GM21737 (cell line): ENCODE measurements around the gene SYNPO.

Experiments
- ATAC-seq: cut with Tn5 transposase; IDR thresholded peaks from one replicate; pipeline ENCODE4 v1.9.1; 2021; ENCODE audit warnings: mild to moderate bottlenecking, moderate library complexity; ENCODE audit not compliant: unreplicated experiment

SYNPO gene, protein sequence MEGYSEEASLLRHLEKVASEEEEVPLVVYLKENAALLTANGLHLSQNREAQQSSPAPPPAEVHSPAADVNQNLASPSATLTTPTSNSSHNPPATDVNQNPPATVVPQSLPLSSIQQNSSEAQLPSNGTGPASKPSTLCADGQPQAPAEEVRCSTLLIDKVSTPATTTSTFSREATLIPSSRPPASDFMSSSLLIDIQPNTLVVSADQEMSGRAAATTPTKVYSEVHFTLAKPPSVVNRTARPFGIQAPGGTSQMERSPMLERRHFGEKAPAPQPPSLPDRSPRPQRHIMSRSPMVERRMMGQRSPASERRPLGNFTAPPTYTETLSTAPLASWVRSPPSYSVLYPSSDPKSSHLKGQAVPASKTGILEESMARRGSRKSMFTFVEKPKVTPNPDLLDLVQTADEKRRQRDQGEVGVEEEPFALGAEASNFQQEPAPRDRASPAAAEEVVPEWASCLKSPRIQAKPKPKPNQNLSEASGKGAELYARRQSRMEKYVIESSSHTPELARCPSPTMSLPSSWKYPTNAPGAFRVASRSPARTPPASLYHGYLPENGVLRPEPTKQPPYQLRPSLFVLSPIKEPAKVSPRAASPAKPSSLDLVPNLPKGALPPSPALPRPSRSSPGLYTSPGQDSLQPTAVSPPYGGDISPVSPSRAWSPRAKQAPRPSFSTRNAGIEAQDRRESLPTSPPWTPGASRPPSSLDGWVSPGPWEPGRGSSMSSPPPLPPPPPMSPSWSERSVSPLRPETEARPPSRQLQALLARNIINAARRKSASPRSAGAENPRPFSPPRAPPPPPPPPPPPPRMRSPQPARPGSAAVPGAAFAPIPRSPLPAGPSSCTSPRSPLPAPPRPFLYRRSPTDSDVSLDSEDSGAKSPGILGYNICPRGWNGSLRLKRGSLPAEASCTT

DNA sequence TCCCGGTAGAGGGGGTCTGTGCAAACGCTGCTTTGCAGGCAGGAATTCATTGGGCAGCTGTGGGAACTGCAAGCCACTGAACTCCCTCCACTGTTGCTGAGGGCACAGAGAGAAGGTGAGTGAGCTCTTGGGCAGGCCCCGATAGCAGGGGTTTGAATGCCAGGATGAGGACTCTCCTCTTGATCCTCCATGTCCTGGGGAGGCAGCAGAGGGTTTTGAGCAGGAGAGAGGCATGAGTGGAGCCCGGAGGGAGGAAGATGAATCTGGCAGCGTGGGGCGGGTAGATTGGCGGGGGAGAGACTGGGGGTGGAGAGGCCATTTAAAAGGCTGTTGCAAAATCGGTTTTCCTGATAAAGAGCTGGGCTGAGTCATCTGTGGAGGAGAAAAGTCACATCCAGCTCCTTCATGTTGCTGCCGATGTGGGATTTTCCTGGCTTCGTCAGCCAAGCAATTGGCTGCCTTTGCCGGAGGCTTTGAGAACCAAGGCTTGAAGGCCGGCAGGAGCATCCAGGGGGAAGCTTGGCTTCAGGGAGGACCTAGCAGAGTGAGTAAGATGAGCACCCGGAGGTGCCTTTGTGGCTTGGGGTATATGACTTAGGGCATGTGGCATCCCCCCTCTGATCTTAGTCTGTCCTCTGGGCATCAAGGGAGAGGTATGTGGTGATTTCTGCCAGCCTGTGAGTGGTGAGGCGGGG is at the start of gene SYNPO:
Gene SYNPO, plus strand, starts transcription at position 350 of the 695 bp plus-strand sequence. CDS start 7,616 bp downstream, outside the sequence.
- no peak for ATAC-seq

DNA sequence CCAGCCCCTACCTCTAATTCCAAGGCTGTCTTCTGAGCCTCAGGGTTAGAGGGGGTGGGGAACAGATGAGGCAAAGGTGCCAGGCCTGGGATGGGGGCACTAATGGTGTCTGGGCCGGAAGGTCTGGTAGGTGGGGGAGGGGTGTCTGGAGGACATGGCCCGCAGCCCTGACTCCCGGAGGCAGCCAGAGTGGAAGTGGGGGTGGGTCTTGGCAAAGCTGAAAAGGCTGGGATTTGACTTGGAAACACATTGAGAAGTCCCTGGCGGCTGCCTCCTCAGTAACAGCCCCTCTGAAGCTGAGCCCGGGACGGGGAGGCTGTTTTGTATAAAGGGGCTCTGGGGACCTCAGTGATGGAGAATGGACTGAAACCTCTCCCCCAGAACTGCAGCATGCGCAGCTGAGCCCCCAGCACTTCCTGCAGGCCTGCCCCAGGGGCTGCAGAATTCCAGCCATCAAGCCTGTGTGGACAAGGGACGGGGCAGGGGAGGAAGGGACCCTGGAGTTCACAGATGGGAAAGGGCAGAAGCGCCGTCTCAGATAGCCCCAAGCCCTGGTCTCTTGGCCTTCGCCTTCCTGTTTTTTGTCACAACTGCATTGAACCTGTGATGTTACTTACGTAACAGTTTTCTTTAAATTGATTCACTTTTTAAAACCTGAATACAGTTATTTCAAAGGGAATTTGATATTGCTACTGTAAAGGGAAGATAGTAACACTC is 49.3 kb upstream of the SYNPO start:
- no peak for ATAC-seq

DNA sequence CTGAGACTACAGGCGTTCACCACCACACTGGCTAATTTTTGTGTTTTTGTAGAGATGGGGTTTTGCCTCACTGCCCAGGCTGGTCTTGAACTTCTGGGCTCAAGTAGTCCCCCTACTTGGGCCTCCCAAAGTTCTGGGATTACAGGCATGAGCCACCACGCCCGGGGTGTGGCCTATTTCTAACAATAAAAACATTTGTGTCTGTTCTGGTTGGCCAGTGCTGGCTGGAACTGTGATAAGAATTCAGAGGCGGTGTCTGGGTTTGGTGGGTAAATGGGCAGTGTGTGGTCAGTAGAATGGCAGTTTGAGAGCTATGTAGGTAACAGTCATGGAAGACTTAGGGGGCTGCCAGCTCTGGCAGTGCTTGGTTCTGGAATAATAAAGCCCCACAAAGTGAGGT is 46.9 kb upstream of the SYNPO start:
- ATAC-seq: no peak

DNA sequence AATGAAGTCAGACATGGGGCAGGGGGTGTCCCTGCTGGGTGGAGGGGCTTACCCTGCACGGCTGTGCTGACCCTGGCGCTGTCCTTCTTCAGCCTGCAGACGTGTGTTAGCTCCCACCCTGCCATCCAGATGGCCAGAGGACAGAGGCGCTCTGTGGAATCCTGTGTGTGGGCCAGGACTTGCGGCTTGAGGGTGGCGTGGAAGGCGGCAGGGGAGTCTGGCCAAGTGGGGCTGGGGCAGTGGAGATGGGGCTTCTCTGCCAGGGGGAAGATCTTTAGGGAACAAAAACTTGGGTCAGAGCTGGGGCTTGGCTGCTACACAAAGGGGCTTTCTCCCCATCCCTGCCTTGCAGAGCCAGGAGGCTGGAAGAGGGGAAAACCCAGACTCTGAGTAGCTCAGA is 46.5 kb upstream of the SYNPO start:
- no peak for ATAC-seq

DNA sequence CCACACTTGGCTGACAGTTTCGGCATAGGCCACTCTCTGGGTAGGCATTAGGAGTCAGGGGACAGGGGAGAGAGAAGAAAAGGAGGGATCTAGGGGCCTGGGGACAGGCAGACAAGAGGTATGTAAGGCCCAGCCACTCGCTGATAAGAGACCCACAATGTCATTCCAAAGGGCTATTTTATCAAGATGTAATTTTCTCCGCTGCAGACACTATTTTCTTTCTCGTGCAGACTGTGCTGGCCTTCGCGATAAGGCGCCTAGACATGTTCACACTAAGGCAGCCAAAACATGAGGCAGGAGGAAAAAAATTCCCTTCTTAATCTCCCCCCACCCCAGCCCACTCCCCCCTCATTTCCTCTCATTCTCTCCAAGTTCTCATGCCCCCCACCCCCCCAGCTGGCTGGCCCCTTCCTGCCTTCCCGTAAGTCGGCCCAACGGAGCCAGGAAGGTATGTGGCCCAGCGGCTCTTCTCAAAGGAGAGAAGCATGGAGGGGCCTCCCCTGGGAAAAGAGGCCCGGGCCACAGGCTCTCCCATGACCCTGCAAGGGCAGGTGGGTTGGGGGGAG is 44.9 kb upstream of the SYNPO start:
- no peak for ATAC-seq

DNA sequence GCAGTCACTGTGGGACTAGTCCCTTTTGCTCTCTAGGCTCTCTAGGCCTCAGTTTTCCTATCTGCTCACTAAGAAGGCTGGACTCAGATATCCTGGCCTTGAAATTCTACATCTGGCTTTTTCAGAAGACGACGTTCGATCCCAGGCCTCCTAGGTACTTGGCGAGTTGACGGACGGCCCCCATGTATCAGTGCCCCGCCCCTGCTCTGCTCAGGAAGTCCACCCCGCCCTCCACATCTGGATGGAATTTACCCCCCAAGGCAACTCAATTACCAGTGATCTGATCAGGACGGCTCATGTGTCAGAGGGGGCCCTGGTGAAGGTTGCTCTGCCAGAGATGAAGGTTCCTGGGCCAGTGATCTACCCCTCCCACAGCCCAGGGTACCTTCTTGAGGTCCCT is 44.1 kb upstream of the SYNPO start:
- no peak for ATAC-seq

DNA sequence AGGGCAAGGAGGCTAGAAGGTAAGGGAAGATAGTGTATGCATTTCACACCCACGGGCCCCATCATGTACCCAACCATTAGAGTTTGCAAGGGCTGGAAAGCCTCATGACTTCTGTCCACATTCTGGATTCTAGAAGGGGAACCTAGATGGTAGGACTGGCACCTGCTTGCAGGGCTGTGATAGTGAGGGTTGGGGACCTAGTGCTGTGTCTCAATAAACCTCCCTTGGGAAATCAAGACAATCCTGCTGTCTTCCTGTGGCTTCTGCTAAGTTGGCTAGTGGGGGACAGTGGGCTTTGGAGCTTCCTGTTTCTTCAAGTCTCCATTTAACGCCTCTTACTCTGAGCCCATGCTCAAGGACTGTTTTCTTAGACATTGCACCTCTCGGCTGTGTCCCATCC is 43.6 kb upstream of the SYNPO start:
- no peak for ATAC-seq

DNA sequence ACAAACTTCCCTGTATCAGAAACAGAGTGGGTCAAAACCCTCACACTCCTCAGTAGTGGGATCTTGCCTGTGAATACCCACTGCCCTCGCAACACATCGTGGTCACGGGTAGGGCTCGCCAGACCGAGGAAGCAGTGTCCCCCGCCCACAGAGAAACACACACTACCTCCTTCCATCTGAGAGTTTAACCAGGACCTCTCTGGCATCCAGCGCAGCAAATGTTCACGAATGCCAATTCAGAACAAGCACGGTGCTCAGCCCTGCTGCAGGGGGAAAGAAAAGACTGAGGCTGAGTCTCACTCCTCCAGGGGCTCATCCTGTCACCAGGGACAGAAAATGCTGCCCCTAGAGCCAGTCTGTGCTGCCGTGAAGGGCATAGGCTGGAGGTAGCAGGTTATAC is 42.5 kb upstream of the SYNPO start:
- no peak for ATAC-seq

DNA sequence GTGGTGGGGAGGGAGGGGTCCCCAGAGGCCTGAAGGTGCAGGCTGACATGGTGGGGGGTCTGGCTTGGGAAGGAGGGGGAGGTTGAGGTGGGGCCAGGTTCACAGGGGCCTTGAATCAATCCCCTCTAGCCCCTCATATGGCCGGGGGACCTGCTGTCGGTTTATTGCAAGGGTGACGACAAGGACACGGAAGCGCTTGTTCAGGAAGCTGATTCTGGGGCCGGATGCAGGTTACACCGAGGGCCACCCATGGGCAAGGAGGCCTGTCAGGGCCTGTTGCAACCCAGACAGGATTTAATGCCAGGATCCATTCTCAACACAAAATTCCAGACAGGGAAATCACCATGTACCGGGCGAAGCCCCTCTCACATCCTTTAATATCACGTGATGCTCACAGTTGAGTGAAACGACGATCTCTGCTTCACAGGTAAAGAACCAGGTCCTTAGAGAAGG is 41.6 kb upstream of the SYNPO start:
- no peak for ATAC-seq

DNA sequence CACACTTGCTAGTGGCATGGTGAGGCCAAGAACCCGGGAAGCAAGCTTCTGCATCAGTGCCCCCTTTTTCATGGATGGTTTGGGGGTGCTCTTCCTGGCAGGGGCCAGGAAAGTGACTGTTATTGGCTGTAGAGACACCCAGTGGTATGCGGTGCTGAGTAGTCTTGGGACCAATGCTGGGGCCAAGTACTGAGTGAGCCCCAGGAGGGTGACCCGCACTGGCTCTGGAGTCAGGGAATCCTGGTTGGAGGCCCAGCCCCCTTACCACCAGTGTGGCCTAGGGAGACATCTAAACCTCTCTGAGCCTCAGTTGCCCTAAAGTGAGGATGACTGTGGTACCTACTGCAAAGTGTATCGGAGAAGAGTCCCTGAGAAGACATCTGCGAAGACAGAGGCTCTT is 41.2 kb upstream of the SYNPO start:
- ATAC-seq: no peak

DNA sequence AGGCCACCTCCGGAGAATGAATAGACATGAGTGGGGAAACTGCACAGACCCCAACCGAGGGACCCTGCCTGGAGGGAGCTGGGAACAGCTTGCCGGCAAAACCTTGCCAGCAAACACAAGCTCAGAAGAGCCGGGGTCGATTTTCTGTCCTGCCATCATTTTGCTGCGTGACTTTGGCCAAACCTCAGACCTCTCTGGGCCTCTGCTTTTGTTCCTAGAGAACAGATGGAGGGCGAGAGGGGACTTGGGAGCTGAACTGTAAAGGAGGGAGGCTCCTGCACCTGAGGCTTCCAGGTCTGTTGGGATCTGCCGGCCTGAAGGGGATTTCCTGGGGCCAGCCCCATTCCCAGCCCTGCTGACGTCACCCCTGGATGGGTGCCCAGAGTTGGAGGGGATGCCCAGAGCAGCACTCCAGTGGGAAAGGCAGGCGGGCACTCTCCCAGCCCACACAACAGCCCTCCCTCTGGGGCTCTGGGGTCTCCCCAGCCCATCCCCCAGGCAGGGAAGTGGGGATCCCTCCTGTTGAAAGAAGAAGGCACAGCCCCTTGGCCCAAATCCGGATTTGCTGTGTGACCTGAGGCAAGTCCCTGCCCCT is 40.4 kb upstream of the SYNPO start:
- ATAC-seq: no peak

DNA sequence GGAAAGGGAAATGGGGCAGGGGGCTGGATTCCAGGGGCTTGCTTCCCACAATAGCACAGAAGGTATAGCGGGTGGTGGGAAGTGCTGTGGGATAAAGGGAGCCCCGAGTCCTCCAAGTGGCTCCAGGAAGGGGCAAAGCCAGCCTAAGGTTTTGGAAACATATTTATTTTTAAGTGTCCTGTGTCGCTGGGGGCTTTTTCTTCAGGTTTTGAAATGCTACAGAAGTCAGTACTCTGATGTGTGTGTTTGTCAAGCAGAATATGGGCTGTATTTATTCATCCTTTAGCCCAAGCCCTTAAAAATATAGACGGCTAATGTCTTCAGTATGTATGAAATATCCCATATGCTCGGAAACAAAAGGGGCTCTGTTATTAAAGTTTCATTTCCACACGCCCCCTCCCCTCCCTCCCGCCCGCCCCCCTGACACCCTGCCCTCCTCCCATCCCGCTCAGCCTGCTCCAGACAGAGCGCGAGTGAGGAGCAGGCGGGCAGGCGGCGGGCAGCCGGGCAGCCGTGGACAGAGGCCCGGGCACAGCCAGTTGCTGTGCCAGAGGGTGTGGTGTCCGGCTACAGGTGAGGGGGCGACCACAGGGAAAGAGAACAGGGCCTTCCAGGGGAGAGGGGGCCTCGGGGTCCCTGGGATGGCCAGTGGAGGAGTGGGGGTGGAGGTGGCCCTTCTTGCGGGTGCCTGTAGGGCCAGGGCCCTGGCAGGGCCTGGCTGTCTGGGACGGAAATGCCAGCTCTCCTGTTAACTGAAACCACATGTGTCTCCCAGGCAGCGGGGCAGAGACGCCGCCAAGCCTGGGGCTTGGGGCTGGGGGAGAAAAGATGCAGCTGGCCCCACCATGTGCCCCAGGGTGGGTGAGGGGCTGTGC is 39.6 kb upstream of the SYNPO start:
- ATAC-seq: no peak

DNA sequence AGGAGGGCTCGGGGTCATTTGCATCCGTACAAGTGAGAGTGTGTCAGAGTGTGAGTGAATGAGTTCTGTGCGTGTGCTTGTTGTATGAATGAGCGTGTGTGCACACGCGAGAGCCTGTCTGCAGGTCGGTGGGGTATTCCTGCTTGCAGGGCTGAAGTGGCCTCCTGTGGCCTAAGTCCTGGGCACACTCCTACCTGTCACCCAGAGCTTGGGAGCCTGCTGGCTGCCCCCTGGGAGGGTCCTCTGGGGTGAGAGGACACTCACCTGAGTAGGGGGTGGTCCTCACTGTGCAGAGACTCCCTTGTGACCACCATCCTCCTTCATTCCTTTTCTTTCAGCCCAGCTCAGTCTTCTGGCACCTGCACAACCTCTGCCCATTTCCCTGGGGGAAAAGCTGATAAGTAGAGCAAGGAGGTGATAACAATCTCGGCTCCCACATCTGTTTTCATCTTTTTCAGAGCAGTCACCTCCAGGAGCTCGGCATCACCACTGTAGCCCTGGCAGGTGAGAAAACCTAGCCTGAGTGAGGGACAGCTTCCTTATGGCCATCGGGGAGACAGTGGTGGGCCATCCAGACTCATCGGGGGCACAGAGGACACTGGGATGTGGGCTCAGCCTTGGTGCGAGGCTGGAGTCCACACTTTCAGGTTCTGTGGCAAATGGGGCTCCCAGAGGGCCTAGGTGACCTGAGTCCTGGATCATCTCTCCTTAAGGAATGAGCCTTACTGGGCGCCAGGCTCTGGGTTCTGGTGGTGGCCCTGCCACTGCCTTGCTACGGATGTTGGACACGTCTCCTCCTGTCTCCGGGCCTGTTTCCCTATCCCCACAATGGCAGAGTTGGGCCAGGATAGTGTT is 38.7 kb upstream of the SYNPO start:
- ATAC-seq: no peak

DNA sequence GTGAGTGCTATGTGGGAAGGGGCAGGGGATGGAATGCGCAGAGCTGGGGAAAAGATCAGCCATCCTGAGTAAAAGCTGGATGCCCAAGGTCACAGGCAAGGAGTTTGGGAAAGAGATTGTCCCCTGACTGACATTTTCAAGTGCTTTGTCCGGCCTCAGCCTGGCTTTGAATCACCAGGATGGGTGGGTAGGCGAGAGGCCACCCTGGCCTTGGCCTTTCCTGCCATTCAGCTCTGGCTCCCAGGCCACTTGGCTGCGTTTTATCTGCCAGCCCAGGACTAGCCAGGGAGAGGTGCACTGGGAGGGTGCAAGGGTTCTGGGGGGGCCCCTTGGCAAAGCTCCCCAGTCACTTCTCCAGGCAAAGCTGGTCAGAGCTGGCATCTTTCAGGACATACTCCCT is 37.4 kb upstream of the SYNPO start:
- ATAC-seq: no peak

DNA sequence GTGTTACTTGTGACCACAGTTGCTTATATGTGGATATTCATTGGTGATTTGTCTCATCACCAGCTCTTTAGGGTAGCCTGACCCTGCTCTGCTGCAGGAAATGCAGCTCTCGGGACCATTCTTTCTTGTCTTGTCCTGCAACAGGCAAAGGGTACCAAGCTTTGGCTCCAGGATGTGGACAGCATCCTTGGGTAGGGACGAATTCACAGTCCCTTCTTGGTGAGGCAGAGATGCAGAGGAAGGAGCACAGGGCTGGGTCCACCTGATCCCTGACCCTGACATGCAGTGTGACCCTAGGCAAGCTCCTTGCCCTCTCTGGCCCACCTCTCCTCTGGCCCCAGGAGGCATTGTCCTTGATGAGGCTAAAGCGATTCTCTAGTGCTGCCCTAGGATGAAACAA is 37.0 kb upstream of the SYNPO start:
- no peak for ATAC-seq

DNA sequence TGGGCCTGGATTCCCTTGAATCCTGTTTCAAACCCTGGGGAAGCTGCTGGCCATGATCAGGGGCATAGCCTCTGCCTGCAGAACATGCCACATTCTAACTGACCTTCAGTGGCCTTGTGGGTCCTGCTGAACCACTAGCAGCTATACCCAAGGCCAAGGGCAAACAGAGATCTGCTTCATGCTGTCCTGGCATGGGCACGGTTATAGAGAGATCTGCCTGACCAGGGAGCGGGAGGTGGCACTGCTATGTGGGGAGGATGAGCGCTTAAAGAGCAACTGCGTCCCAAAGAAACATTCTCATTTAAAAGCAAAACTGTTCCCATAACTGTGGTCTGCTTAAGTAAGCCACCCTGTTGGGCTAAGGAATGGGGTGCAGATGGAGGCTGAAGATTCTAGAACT is 36.5 kb upstream of the SYNPO start:
- no peak for ATAC-seq

DNA sequence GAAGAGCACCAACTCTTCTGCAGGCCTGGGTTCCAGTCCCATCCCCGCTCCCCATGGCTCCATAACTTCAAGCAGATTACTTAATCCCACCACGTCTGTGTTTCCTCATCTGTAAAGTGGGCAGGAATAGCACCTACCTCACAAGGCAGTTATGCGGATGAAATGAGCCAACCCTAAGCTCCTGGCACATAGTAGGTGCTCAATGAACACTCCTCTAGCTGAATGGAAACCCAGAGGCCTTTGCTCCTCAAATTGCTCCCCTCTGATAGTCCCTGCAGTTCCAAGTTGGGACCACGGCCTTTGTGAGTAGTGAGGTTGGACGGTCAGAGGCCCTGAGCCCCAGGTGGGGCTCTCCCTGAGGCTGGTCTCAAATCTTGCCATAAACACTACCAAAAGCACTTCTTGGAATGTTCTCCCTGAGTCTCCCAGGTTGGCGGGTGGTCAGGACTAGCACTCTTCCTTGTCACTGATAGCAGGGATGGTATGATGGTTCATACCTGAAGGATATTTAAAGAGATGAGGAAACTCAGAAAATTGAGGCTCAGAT is 35.5 kb upstream of the SYNPO start:
- no peak for ATAC-seq

DNA sequence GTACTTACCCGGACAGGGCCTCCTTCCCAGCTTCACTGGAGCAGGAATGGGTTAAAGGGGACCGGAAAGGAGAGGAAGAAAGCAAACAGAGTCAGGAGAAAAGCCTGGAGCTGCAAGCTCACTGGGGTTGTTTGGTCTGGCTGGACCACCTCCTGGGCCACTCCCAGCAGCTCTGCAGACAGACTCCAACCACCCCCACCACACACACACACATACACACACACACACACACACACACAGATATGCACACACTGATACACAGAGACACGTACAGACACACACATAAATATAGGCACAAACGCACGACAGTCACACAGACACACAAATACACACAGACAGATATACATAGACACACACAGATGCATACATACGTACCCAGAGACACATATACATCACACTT is 34.9 kb upstream of the SYNPO start:
- no peak for ATAC-seq
